HG02763 (cell line): ENCODE data around the gene C19orf47.

ENCODE experiments used
- ATAC-seq: cut with Tn5 transposase; IDR thresholded peaks from one replicate; pipeline ENCODE4 v1.9.1; 2021; ENCODE audit warnings: mild to moderate bottlenecking, moderate library complexity; ENCODE audit not compliant: unreplicated experiment

Gene C19orf47

GRCh38 chr19:40348125-40348913 is at the start of gene C19orf47, which contains the start of gene PLD3:
Gene C19orf47, minus strand, starts transcription at chr19:40348397. Its CDS starts 6,540 bp downstream, at chr19:40341857.
Gene PLD3, plus strand, starts transcription at chr19:40348695. Its CDS starts 17,789 bp downstream, at chr19:40366484.
- peak; percentile 95 for ATAC-seq

GRCh38 chr19:40397568-40397906 is 49.3 kb upstream of the C19orf47 start:
- no peak for ATAC-seq

GRCh38 chr19:40396886-40397567 is 48.8 kb upstream of the C19orf47 start:
- no peak for ATAC-seq

- no peak for ATAC-seq
Observed at GRCh38 chr19:40395956-40396355, 47.8 kb upstream of the C19orf47 start.

GRCh38 chr19:40394816-40395210 is 46.6 kb upstream of the C19orf47 start:
- no peak for ATAC-seq

GRCh38 chr19:40393894-40394815 is 46.0 kb upstream of the C19orf47 start:
- no peak for ATAC-seq

- no peak for ATAC-seq
Observed at GRCh38 chr19:40392894-40393517, 44.8 kb upstream of the C19orf47 start.

GRCh38 chr19:40392123-40392522 is 43.9 kb upstream of the C19orf47 start:
- ATAC-seq, result no peak

GRCh38 chr19:40390084-40390742 is 42.0 kb upstream of the C19orf47 start, which contains the start of gene HIPK4:
Gene HIPK4, minus strand, starts transcription at chr19:40390181. Its CDS starts 279 bp downstream, at chr19:40389902.
- ATAC-seq, result no peak

- no peak for ATAC-seq
Observed at GRCh38 chr19:40389404-40390083, 41.3 kb upstream of the C19orf47 start.

GRCh38 chr19:40388481-40388880 is 40.3 kb upstream of the C19orf47 start:
- ATAC-seq, result no peak

GRCh38 chr19:40387155-40387554 is 39.0 kb upstream of the C19orf47 start:
- no peak for ATAC-seq

GRCh38 chr19:40383668-40384248 is 35.6 kb upstream of the C19orf47 start:
- ATAC-seq, result no peak

GRCh38 chr19:40381321-40381720 is 33.1 kb upstream of the C19orf47 start:
- ATAC-seq, result no peak

- ATAC-seq, result no peak
Observed at GRCh38 chr19:40380199-40381037, 32.2 kb upstream of the C19orf47 start.

- no peak for ATAC-seq
Observed at GRCh38 chr19:40379446-40380198, 31.4 kb upstream of the C19orf47 start.

- ATAC-seq, result no peak
Observed at GRCh38 chr19:40378509-40378908, 30.3 kb upstream of the C19orf47 start.
